H9 (cell line): ENCODE data around the gene C2orf72. TPM values are rescaled to one million over a fixed set of nuclear protein-coding genes. Genes with fewer than 3 reads are reported as not detected.
A peak's percentile ranks its signal among the peaks of the same experiment; 100 is the strongest.

Experiments
- DNase-seq: peaks from one replicate; pipeline ENCODE4 v3.0.0-alpha.2; 2017
- H2AFZ ChIP-seq: one replicate; pipeline ENCODE4 v1.6.1; 2013; ENCODE audit warnings: mild to moderate bottlenecking, low read length, control low read depth, moderate library complexity
- H2AK5ac ChIP-seq: 2 replicates; pipeline ENCODE4 v1.6.1; 2013; ENCODE audit warnings: low read length, control low read depth, mixed read lengths; ENCODE audit not compliant: insufficient read length
- H2BK120ac ChIP-seq: one replicate; pipeline ENCODE4 v1.6.1; 2013; ENCODE audit warnings: low read depth, mild to moderate bottlenecking, low read length, control low read depth, inconsistent platforms; ENCODE audit not compliant: poor library complexity, severe bottlenecking
- H2BK12ac ChIP-seq: 2 replicates; pipeline ENCODE4 v1.6.1; 2013; ENCODE audit warnings: low read length, control low read depth, mixed read lengths, low read depth; ENCODE audit not compliant: insufficient read length
- H2BK15ac ChIP-seq: 2 replicates; pipeline ENCODE4 v1.6.1; 2013; ENCODE audit warnings: low read depth, low read length, control low read depth
- H2BK20ac ChIP-seq: one replicate; pipeline ENCODE4 v1.6.1; 2013; ENCODE audit warnings: low read depth, mild to moderate bottlenecking, low read length, control low read depth, inconsistent platforms; ENCODE audit not compliant: poor library complexity, severe bottlenecking
- H2BK5ac ChIP-seq: 2 replicates; pipeline ENCODE4 v1.6.1; 2013; ENCODE audit warnings: low read length, control low read depth, mixed read lengths; ENCODE audit not compliant: insufficient read length
- H3K14ac ChIP-seq: 2 replicates; pipeline ENCODE4 v1.6.1; 2013; ENCODE audit warnings: low read length, control low read depth; ENCODE audit not compliant: insufficient read depth
- H3K18ac ChIP-seq: 2 replicates; pipeline ENCODE4 v1.6.1; 2013; ENCODE audit warnings: low read depth, mild to moderate bottlenecking, mixed read lengths, low read length, control low read depth; ENCODE audit not compliant: insufficient read length
- H3K23ac ChIP-seq: 2 replicates; pipeline ENCODE4 v1.6.1; 2013; ENCODE audit warnings: low read length, control low read depth, mixed read lengths, low read depth; ENCODE audit not compliant: insufficient read length
- H3K23me2 ChIP-seq: 2 replicates; pipeline ENCODE4 v1.6.1; 2013; ENCODE audit warnings: low read depth, mild to moderate bottlenecking, mixed read lengths, low read length, control low read depth; ENCODE audit not compliant: insufficient read length, poor library complexity, severe bottlenecking
- H3K27ac ChIP-seq: 2 replicates; pipeline ENCODE4 v1.5.1; 2013; ENCODE audit warnings: low read length, control low read depth, mixed read lengths, low read depth; ENCODE audit not compliant: insufficient read length
- H3K27me3 ChIP-seq: 2 replicates; pipeline ENCODE4 v1.6.1; 2013; ENCODE audit warnings: low read length, control low read depth, inconsistent platforms; ENCODE audit not compliant: insufficient read depth
- H3K4ac ChIP-seq: 2 replicates; pipeline ENCODE4 v1.6.1; 2013; ENCODE audit warnings: low read depth, mild to moderate bottlenecking, control low read depth, inconsistent platforms, low read length, moderate library complexity
- H3K4me1 ChIP-seq: 2 replicates; pipeline ENCODE4 v1.6.1; 2013; ENCODE audit warnings: low read length, control low read depth, inconsistent platforms; ENCODE audit not compliant: insufficient read depth
- H3K4me2 ChIP-seq: 2 replicates; pipeline ENCODE4 v1.6.1; 2013; ENCODE audit warnings: low read length, control low read depth, mixed read lengths; ENCODE audit not compliant: insufficient read length, insufficient read depth
- H3K56ac ChIP-seq: 2 replicates; pipeline ENCODE4 v1.6.1; 2013; ENCODE audit warnings: low read depth, mild to moderate bottlenecking, mixed read lengths, low read length, control low read depth; ENCODE audit not compliant: insufficient read length
- H3K79me1 ChIP-seq: 2 replicates; pipeline ENCODE4 v1.6.1; 2013; ENCODE audit warnings: low read depth, mild to moderate bottlenecking, moderate library complexity, low read length, control low read depth, inconsistent platforms; ENCODE audit not compliant: insufficient read depth, poor library complexity, severe bottlenecking
- H3K79me2 ChIP-seq: 2 replicates; pipeline ENCODE4 v1.6.1; 2013; ENCODE audit warnings: low read length, control low read depth, inconsistent platforms; ENCODE audit not compliant: insufficient read depth
- H3K9ac ChIP-seq: 2 replicates; pipeline ENCODE4 v1.6.1; 2013; ENCODE audit warnings: low read length, control low read depth, mixed read lengths; ENCODE audit not compliant: insufficient read length; ENCODE audit errors: extremely low read depth
- H3K9me3 ChIP-seq: one replicate; pipeline ENCODE4 v1.6.1; 2013; ENCODE audit warnings: low read depth, low read length, inconsistent platforms; ENCODE audit not compliant: control insufficient read depth
- H3T11ph ChIP-seq: one replicate; pipeline ENCODE4 v1.6.1; 2013; ENCODE audit warnings: mild to moderate bottlenecking, low read length, control low read depth, inconsistent platforms
- H4K20me1 ChIP-seq: one replicate; pipeline ENCODE4 v1.6.1; 2013; ENCODE audit not compliant: control insufficient read depth, insufficient read length, insufficient read depth
- H4K5ac ChIP-seq: 2 replicates; pipeline ENCODE4 v1.6.1; 2013; ENCODE audit warnings: low read depth, mild to moderate bottlenecking, mixed read lengths, low read length, control low read depth; ENCODE audit not compliant: insufficient read length
- H4K8ac ChIP-seq: replicated peaks from 2 replicates; pipeline ENCODE4 v1.6.1; 2013; ENCODE audit warnings: low read length, control low read depth, mixed read lengths, low read depth; ENCODE audit not compliant: insufficient read length
- H4K91ac ChIP-seq: 2 replicates; pipeline ENCODE4 v1.6.1; 2013; ENCODE audit warnings: low read depth, mild to moderate bottlenecking, moderate library complexity, mixed read lengths, low read length, control low read depth; ENCODE audit not compliant: insufficient read length
- H3K27ac Mint-ChIP-seq, 3 experiments: 2 replicates in 2 of 3; 3 replicates in 1 of 3; pipeline ENCODE4 v1.8.0; 2020 to 2021; ENCODE audit warnings: mixed read lengths in 3 of 3, mild to moderate bottlenecking in 1 of 3, moderate library complexity in 1 of 3
- H3K27me3 Mint-ChIP-seq: 2 replicates; pipeline ENCODE4 v1.8.0; 2021; ENCODE audit warnings: low read depth, mild to moderate bottlenecking, moderate library complexity, mixed read lengths
- H3K36me3 Mint-ChIP-seq, 3 experiments: 2 replicates in 2 of 3; 3 replicates in 1 of 3; pipeline ENCODE4 v1.8.0; 2020 to 2021; ENCODE audit warnings: low read depth in 3 of 3, mixed read lengths in 3 of 3; ENCODE audit not compliant: insufficient read depth in 1 of 3
- H3K4me1 Mint-ChIP-seq, 2 experiments: 2 replicates each; pipeline ENCODE4 v1.8.0; 2020; ENCODE audit warnings: mixed read lengths in 2 of 2
- H3K4me3 Mint-ChIP-seq, 2 experiments: 2 replicates in 1 of 2; 3 replicates in 1 of 2; pipeline ENCODE4 v1.8.0; 2020 to 2021; ENCODE audit warnings: mild to moderate bottlenecking in 2 of 2, mixed read lengths in 2 of 2, moderate library complexity in 1 of 2
- H3K9me3 Mint-ChIP-seq, 2 experiments: 2 replicates in 1 of 2; 3 replicates in 1 of 2; pipeline ENCODE4 v1.8.0; 2020; ENCODE audit warnings: mild to moderate bottlenecking in 2 of 2, mixed read lengths in 2 of 2, moderate library complexity in 1 of 2
- WGBS: extraction: QIAGEN DNeasy Blood & Tissue Kit; methylation state at CpG from one replicate; pipeline ENCODE4 v1.1.7; 2013; ENCODE audit warnings: missing lambda C conversion rate, low lambda C conversion rate, mixed read lengths; ENCODE audit not compliant: insufficient read length; ENCODE audit errors: extremely low coverage; 5-methylcytosine and 5-hydroxymethylcytosine counted together
- total RNA-seq: library from RNA; stranded (reverse); gene quantifications from 2 replicates; pipeline ENCODE4 v1.2.1, GENCODE V29; 2021
- TF ChIP-seq, protein P1 (sequence below): fragments of 200-600 bp; sonication (generic); conservative IDR thresholded peaks from 3 replicates; pipeline ENCODE4 v1.8.0; 2021; ENCODE audit warnings: antibody characterized with exemption, mild to moderate bottlenecking

C2orf72 gene
- total RNA-seq, 1 experiment from 2014 or later, result 1.0 TPM

DNA sequence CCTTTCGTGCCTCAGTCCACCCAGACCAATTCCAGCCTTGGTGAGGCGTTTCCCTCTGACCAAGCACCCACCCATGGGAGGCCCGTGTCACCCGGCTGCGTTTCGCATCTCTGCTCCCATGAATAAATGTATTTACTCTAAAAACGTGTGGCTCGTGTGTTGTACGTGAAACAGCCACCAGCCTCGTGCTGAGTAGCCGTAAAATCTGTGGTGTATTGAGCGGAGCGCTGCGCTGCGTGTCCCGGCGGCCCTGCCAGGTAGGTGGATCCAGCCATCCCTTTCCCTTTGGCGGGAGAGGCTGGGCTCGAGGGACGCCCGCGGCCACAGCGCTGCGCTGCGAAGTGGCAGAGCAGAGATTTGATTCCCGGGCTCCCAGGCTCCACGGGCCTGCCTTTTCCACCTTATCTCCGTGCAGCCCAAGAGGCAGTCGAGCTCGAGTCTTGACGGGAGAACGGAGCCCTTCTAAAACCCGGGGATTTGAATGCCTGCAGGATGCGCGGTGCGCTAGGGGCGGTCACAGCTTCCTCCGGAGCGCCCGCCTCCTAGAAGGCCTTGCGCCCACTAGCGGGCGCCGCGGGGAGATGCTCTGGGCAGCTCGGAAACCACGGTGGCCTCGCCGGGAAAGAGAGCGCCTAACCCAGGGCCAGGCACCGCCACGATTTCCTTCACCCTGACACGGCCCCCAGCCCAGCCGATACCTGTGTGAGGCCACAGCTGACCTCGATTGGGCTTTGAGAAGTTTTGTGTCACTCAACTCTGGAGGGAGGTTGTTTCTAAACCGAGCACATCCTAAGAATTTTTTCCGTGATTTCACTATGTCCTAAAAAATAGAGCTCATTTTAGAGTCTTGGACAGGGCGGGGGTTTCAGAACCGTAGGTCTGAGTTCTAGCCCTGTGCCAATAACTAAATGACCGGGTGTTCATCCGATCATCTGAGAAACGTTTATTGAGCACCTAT is 15.4 kb downstream of the C2orf72 start:
- H3K36me3 Mint-ChIP-seq, result no peaks in the 10 kb centered on the region
- no peaks in the 10 kb centered on the region; a peak in 1 of 5 replicates for H3K9me3 Mint-ChIP-seq
- Histone ChIP-seq H3K9ac (peak overlapping the region; percentile 5), H3K23ac (no peak overlapping the region), H3K4ac (no peak overlapping the region), H3K4me1 (no peaks in the 10 kb centered on the region), H2BK5ac (no peak overlapping the region), H3K14ac (no peak overlapping the region), H3K4me2 (peak overlapping the region; percentile 57), H4K20me1 (no peaks in the 10 kb centered on the region), H3K18ac (peak overlapping the region; percentile 61), H2BK120ac (no peak overlapping the region), H2BK15ac (no peak overlapping the region), H3K56ac (no peak overlapping the region), H3K23me2 (peaks cover 6% of the 10 kb centered on the region), H3K27me3 (peaks cover 1% of the 10 kb centered on the region; the same call in 1 of the 2 replicates), H3T11ph (no peak overlapping the region), H2AFZ (peak overlapping the region; percentile 48), H4K91ac (no peak overlapping the region), H3K9me3 (no peaks in the 10 kb centered on the region), H4K8ac (no peak overlapping the region), H3K27ac (no peak overlapping the region), H2BK12ac (no peak overlapping the region), H3K79me1 (no peaks in the 10 kb centered on the region), H2AK5ac (no peak overlapping the region), H3K79me2 (peaks cover 7% of the 10 kb centered on the region; the same call in 1 of the 2 replicates), H2BK20ac (no peak overlapping the region), H4K5ac (no peak overlapping the region)
- no CpG with 5 or more reads among the region's 62 CpGs for WGBS
- H3K4me1 Mint-ChIP-seq, result peaks cover 9 to 18% of the 10 kb centered on the region in 2 experiments
- peak overlapping the region in 1 of 3 experiments; percentile 48; a peak in 1 of 7 replicates for H3K27ac Mint-ChIP-seq
- peak overlapping the region; percentile 68 to 82 for H3K4me3 Mint-ChIP-seq
- TF ChIP-seq, protein P1, sequence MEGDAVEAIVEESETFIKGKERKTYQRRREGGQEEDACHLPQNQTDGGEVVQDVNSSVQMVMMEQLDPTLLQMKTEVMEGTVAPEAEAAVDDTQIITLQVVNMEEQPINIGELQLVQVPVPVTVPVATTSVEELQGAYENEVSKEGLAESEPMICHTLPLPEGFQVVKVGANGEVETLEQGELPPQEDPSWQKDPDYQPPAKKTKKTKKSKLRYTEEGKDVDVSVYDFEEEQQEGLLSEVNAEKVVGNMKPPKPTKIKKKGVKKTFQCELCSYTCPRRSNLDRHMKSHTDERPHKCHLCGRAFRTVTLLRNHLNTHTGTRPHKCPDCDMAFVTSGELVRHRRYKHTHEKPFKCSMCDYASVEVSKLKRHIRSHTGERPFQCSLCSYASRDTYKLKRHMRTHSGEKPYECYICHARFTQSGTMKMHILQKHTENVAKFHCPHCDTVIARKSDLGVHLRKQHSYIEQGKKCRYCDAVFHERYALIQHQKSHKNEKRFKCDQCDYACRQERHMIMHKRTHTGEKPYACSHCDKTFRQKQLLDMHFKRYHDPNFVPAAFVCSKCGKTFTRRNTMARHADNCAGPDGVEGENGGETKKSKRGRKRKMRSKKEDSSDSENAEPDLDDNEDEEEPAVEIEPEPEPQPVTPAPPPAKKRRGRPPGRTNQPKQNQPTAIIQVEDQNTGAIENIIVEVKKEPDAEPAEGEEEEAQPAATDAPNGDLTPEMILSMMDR, result peak; percentile 97
- peaks cover 62% of the 10 kb centered on the region for H3K27me3 Mint-ChIP-seq
- DNase-seq, result peak; percentile 88
